ENCODE data around the gene LRRTM2.

The LRRTM2 gene

DNA sequence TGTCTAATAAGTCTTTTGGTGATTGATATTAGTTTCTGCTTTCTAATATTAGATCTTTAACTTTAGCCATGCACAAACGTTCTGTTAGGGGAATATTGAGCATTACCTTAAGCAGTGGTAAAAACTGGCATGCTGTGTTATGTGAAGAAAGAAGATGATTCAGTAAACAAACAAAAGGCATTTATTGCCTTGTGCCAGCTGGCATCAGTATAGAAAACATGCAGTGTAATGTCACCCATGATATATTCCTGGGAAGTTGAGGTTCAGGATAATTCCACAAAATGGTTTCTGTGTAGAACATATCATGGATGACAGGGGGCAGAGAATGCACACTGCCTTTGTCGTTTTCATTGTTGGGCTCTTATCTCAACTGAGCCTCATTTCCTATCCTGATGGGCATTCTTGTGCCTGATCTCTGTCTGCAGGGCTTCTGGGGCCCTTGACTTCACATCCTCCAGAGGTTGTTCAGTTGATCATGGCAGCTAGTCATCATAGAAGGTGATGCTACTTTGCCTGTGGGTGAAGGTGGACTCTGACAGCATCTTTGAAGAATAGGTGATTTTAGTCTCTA lies 24.2 kb downstream of the LRRTM2 start:
- TF ChIP-seq, protein P1, sequence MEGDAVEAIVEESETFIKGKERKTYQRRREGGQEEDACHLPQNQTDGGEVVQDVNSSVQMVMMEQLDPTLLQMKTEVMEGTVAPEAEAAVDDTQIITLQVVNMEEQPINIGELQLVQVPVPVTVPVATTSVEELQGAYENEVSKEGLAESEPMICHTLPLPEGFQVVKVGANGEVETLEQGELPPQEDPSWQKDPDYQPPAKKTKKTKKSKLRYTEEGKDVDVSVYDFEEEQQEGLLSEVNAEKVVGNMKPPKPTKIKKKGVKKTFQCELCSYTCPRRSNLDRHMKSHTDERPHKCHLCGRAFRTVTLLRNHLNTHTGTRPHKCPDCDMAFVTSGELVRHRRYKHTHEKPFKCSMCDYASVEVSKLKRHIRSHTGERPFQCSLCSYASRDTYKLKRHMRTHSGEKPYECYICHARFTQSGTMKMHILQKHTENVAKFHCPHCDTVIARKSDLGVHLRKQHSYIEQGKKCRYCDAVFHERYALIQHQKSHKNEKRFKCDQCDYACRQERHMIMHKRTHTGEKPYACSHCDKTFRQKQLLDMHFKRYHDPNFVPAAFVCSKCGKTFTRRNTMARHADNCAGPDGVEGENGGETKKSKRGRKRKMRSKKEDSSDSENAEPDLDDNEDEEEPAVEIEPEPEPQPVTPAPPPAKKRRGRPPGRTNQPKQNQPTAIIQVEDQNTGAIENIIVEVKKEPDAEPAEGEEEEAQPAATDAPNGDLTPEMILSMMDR (IDR thresholded peaks at IDR 0.05; ENCODE audit: low read depth, low read length): no peak
- H3K4me3 ChIP-seq (ENCODE audit: low read depth, low read length): no peak overlapping the region

DNA sequence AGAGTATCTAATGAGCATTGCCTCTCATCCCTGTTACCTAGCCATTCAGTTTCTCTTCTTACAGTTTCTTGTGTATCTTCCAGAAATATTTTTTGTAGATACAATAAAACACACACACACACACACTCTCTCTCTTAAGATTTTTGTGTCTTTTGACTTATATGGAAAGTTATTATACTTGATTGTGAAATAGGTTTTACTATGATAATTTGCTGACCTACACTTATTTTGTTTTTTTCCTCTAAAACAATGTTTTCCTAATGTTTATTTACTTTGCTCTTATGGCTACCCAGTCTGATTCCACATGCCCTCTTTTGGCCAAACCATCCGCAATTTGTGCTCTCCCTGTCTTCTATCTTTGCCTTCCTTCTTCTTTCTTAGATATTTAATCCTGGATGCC lies 25.3 kb downstream of the LRRTM2 start:
- H3K4me3 ChIP-seq (ENCODE audit: low read depth, low read length): no peak overlapping the region
- TF ChIP-seq, protein P1 (IDR thresholded peaks at IDR 0.05; ENCODE audit: low read depth, low read length): no peak

GRCh38 chr5:138849439-138849838 lies 25.7 kb downstream of the LRRTM2 start:
- no peak overlapping the region for H3K4me3 ChIP-seq (ENCODE audit: low read depth, low read length)
- TF ChIP-seq, protein P1 (IDR thresholded peaks at IDR 0.05; ENCODE audit: low read depth, low read length): no peak

DNA sequence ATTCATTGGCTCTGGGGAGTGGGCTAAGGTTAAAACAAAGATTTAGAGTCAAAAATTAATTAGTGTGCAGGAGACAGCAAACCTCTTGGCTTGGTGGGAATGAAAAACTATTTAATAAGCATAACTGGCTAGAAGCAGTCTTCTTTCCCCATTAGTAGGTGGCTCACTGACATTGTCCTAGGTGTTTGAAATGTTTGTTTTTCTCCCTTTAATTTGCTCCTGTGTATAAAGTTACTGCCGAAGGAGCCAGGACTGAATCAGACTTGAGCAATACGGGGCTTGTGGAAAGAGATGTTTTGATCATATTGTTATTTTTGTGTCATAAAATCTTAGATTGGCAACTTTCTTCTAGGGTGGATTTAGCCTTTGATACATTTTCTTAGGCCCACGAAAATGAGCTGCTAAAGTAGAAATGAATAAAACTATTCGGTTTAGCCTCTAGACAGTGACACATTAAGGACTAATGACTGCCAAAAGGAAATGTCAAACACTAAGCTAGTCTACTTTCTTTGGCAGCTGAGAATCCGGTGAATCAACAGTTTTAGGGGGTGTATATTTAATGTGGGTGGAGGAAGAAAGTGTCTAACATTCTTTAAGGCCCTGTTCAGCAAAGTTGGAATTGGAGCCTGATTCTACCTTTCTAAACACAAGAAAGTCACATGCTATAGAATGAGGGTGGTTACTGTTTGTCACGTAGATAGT lies 30.2 kb downstream of the LRRTM2 start:
- TF ChIP-seq, protein P1 (IDR thresholded peaks at IDR 0.05; ENCODE audit: low read depth, low read length): no peak
- no peak overlapping the region for H3K4me3 ChIP-seq (ENCODE audit: low read depth, low read length)

- TF ChIP-seq, protein P1 (IDR thresholded peaks at IDR 0.05; ENCODE audit: low read depth, low read length): no peak
- no peak overlapping the region for H3K4me3 ChIP-seq (ENCODE audit: low read depth, low read length)
Measured at GRCh38 chr5:138844125-138844461, 31.0 kb downstream of the LRRTM2 start.

DNA sequence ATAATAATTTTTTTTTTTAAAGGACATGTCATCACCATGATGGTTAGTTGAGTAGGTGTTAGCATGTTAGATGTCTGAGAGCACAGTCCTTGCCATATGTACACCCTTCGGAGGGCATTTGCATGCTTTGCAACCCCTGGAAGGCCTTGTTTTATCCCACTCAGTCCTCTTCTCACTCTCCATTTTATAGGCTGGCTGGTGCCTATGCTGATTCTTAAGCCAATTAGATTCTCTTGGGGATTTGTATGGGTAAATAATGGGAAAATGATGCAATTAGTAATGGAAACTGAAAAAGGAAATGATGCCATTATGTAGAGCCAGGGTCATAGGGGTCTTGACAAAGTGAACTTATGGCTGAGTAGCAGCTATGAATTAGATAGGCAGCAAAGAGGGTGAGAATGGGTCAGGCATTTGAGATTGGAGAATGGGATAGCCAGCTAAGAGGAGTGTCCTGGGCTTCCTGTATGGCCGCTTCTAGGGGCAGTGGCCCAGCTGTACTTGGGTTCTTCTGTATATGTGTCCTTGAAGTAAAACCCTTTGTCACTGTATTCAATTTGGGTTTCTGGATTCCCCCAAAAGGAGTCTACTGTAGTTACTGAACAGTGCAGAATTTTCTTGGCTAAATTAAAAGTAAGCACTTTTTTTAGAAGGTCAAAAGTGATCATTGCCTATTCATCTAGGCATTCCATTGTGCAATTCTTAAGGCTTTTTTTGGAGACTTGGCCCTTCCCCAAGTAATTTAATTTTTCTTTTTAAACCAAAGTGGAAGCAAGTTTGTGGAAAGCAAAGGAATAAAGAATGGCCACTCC lies 31.6 kb downstream of the LRRTM2 start:
- TF ChIP-seq, protein P1 (IDR thresholded peaks at IDR 0.05; ENCODE audit: low read depth, low read length): no peak
- no peak overlapping the region for H3K4me3 ChIP-seq (ENCODE audit: low read depth, low read length)

DNA sequence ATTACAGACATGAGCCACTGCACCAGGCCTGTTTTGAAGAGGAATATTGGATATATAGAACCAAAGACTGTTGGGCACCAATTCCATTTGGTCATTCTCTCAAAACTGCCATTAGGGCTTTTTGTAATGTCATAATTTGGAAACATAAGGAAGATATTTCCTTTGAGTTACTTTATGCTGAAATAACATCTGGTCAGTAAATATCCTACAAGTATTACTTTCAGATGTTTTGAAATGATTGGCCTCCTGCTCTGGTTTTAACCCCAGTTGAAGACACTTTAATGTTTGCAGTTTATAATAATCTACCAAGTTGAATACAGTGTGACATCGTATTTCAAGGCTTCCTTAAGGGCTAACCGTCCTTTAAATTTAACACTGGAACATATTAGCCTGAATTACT lies 33.6 kb downstream of the LRRTM2 start:
- no peak overlapping the region for H3K4me3 ChIP-seq (ENCODE audit: low read depth, low read length)
- TF ChIP-seq, protein P1 (IDR thresholded peaks at IDR 0.05; ENCODE audit: low read depth, low read length): no peak
